Smooth muscle cell (in vitro differentiated cells): Measurements from ENCODE around the gene XRCC2. TPM values are rescaled to one million over a fixed set of nuclear protein-coding genes. Genes with fewer than 3 reads are reported as not detected.

Experiments used
- DNase-seq: peaks from one replicate; lab custom pipeline; 2025; ENCODE audit not compliant: unreplicated experiment; lab: John Stamatoyannopoulos, UW
- H2AFZ ChIP-seq: fragments of 200-600 bp; sonication (generic); 2 replicates; pipeline ENCODE4 v1.6.0; 2016; ENCODE audit warnings: antibody characterized with exemption, low read depth, mild to moderate bottlenecking
- H3F3A ChIP-seq: fragments of 200-600 bp; sonication (generic); 2 replicates; pipeline ENCODE4 v1.6.0; 2017; ENCODE audit warnings: antibody characterized with exemption, low read depth
- H3K27ac ChIP-seq: fragments of 200-600 bp; sonication (generic); 2 replicates; pipeline ENCODE4 v1.5.1; 2016; ENCODE audit warnings: low read depth, mild to moderate bottlenecking
- H3K27me3 ChIP-seq: fragments of 200-600 bp; sonication (generic); 2 replicates; pipeline ENCODE4 v1.6.1; 2016; ENCODE audit warnings: low read depth, mild to moderate bottlenecking
- H3K36me3 ChIP-seq: fragments of 200-600 bp; sonication (generic); 2 replicates; pipeline ENCODE4 v1.5.1; 2016; ENCODE audit warnings: low read depth
- H3K4me1 ChIP-seq: fragments of 200-600 bp; sonication (generic); 2 replicates; pipeline ENCODE4 v1.5.1; 2016; ENCODE audit warnings: low read depth
- H3K4me2 ChIP-seq: fragments of 200-600 bp; sonication (generic); 2 replicates; pipeline ENCODE4 v1.6.0; 2016; ENCODE audit warnings: mild to moderate bottlenecking
- H3K4me3 ChIP-seq: fragments of 200-600 bp; sonication (generic); 2 replicates; pipeline ENCODE4 v1.5.1; 2016; ENCODE audit warnings: mild to moderate bottlenecking
- H3K79me2 ChIP-seq: fragments of 200-600 bp; sonication (generic); 2 replicates; pipeline ENCODE4 v1.6.0; 2016; ENCODE audit warnings: low read depth, mild to moderate bottlenecking
- H3K9ac ChIP-seq: fragments of 200-600 bp; sonication (generic); 2 replicates; pipeline ENCODE4 v1.6.0; 2016; ENCODE audit warnings: low read depth
- H3K9me3 ChIP-seq: fragments of 200-600 bp; sonication (generic); replicated peaks from 2 replicates; pipeline ENCODE4 v1.5.1; 2016; ENCODE audit warnings: low read depth
- H4K20me1 ChIP-seq: fragments of 200-600 bp; sonication (generic); 2 replicates; pipeline ENCODE4 v1.6.0; 2016; ENCODE audit warnings: low read depth
- WGBS: methylation state at CpG from one replicate; pipeline ENCODE4 v1.1.7; 2016; ENCODE audit warnings: low lambda C conversion rate; 5-methylcytosine and 5-hydroxymethylcytosine counted together
- polyA plus RNA-seq: library from polyadenylated mRNA; unstranded; fragments of >200 nt; fragmentation: Nextera tagmentation; extraction: Ambion mirVana; gene quantifications from 2 replicates; pipeline ENCODE4 v1.2.1, GENCODE V29; 2016
- total RNA-seq: library from RNA; depleted of rRNA; stranded (reverse); fragments of >200 nt; gene quantifications from 2 replicates; pipeline ENCODE4 v1.2.3, GENCODE V29; 2014
- TF ChIP-seq, protein P1 (sequence below): fragments of 200-600 bp; sonication (generic); IDR thresholded peaks from 2 replicates; pipeline ENCODE4 v1.5.1; 2017; ENCODE audit warnings: borderline replicate concordance, mild to moderate bottlenecking, antibody characterized with exemption; ENCODE audit not compliant: insufficient read depth, poor library complexity, severe bottlenecking

The XRCC2 gene
- total and polyA plus RNA-seq, 2 experiments from 2014 or later, result 0.72 to 1.8 TPM

DNA sequence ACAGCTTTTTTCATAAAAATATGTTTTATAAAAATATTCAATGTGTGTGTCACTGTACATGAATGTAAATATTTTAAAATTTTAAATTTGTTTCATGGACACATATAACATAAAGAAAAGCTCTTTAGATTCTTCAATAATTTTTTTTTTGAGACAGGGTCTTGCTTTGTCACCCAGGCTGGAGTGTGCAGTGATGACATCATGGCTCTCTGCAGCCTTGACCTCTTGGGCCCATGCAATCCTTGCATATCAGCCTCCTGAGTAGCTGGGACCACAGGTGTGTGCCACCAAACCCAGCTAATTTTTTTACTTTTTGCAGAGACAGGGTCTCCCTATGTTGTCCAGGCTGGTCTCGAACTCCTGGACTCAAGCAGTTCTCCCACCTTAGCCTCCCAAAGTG is 9.9 kb downstream of the XRCC2 start:
- Histone ChIP-seq H2AFZ (no peak overlapping the region), H3K27me3 (no peaks in the 10 kb centered on the region), H3K79me2 (peaks cover 9% of the 10 kb centered on the region), H3F3A (no peaks in the 10 kb centered on the region), H3K9me3 (no peaks in the 10 kb centered on the region), H3K4me1 (no peaks in the 10 kb centered on the region), H4K20me1 (no peaks in the 10 kb centered on the region), H3K36me3 (no peaks in the 10 kb centered on the region), H3K4me3 (no peak overlapping the region), H3K9ac (no peak overlapping the region), H3K4me2 (no peak overlapping the region), H3K27ac (no peak overlapping the region)
- TF ChIP-seq, protein P1, sequence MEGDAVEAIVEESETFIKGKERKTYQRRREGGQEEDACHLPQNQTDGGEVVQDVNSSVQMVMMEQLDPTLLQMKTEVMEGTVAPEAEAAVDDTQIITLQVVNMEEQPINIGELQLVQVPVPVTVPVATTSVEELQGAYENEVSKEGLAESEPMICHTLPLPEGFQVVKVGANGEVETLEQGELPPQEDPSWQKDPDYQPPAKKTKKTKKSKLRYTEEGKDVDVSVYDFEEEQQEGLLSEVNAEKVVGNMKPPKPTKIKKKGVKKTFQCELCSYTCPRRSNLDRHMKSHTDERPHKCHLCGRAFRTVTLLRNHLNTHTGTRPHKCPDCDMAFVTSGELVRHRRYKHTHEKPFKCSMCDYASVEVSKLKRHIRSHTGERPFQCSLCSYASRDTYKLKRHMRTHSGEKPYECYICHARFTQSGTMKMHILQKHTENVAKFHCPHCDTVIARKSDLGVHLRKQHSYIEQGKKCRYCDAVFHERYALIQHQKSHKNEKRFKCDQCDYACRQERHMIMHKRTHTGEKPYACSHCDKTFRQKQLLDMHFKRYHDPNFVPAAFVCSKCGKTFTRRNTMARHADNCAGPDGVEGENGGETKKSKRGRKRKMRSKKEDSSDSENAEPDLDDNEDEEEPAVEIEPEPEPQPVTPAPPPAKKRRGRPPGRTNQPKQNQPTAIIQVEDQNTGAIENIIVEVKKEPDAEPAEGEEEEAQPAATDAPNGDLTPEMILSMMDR, result no peak
- 100% methylated on average over 1 of the region's 1 CpG for WGBS
- DNase-seq, result no peak

DNA sequence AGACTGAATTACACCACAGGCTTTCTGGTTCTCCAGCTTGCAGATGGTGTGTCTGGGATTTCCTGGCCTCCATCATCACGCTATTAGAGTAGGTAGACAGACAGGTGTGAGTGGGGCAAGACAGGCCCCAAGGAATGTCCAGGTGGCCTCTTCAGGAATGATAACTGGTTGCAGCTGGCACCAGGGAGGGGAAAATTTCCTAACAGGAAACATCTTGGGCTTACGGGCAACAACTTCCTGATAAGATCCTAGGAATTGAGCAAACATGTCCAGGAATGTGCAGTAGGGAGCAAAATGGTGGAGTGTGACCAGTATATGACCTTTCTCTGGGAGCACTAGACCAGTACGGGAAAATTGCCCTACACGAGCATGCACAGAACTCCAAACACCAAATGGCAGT is 11.3 kb downstream of the XRCC2 start:
- no peak for DNase-seq
- no peak overlapping the region for H3K4me3 ChIP-seq
- H2AFZ ChIP-seq, result no peak overlapping the region
- H3K36me3 ChIP-seq, result no peaks in the 10 kb centered on the region
- 63% methylated on average over 4 of the region's 4 CpGs for WGBS
- H3K4me1 ChIP-seq, result no peaks in the 10 kb centered on the region
- H3F3A ChIP-seq, result no peaks in the 10 kb centered on the region
- no peak overlapping the region for H3K4me2 ChIP-seq
- H3K9me3 ChIP-seq, result no peaks in the 10 kb centered on the region
- H3K27ac ChIP-seq, result no peak overlapping the region
- peaks cover 10% of the 10 kb centered on the region for H3K79me2 ChIP-seq
- TF ChIP-seq, protein P1, result no peak
- no peaks in the 10 kb centered on the region for H3K27me3 ChIP-seq
- no peak overlapping the region for H3K9ac ChIP-seq
- H4K20me1 ChIP-seq, result no peaks in the 10 kb centered on the region

DNA sequence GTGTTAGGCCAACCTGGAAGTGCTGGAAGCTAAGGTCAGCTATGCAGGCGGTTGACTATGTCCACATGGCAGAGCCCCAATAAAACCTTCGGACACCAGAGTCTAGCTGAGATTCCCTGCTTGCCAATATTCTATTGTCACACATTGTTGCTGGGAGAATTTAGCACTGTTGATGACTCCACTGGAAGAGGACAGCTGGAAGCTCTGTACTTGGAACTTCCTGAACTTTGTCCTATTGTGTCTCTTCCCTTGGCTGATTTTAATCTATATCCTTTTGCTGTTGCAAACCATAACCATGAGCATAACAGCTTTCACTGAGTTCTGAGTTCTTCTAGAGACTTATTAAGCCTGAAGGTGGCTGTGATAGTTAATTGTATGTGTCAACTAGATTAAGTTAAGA is 12.0 kb downstream of the XRCC2 start:
- Histone ChIP-seq H2AFZ (no peak overlapping the region), H3K79me2 (peaks cover 7% of the 10 kb centered on the region)

More for the DNA sequence above, 12.0 kb downstream of the XRCC2 start:
- no peak overlapping the region for H3K27ac ChIP-seq
- 88% methylated on average over 2 of the region's 2 CpGs for WGBS
- no peak for DNase-seq
- H3K4me3 ChIP-seq, result no peak overlapping the region
- no peaks in the 10 kb centered on the region for H3K27me3 ChIP-seq
- no peak overlapping the region for H3K9ac ChIP-seq
- no peak overlapping the region for H3K4me2 ChIP-seq
- H4K20me1 ChIP-seq, result no peaks in the 10 kb centered on the region
- H3F3A ChIP-seq, result no peaks in the 10 kb centered on the region
- H3K4me1 ChIP-seq, result no peaks in the 10 kb centered on the region
- TF ChIP-seq, protein P1, result no peak
- no peaks in the 10 kb centered on the region for H3K36me3 ChIP-seq
- no peaks in the 10 kb centered on the region for H3K9me3 ChIP-seq
